A172 (cell line): ENCODE results near the gene TTBK2. TPM values are rescaled to one million over a fixed set of nuclear protein-coding genes. Genes with fewer than 3 reads are reported as not detected.
A peak's percentile ranks its signal among the peaks of the same experiment; 100 is the strongest.
"Not testable (repeated sequence)": the region's sequence is repeated elsewhere in the genome, so short reads cannot be mapped to it uniquely, and the experiment has no call there.

Experiments used
- DNase-seq: peaks from one replicate; pipeline ENCODE4 v3.0.0-alpha.2; 2015; ENCODE audit warnings: low spot score
- total RNA-seq: library from RNA; depleted of rRNA; stranded (reverse); fragments of >200 nt; shearing (Covaris generic); gene quantifications from 2 replicates; pipeline ENCODE4 v1.2.3, GENCODE V29; 2014

TTBK2 gene
- total RNA-seq, 1 experiment from 2014 or later = 17.0 TPM

- DNase-seq = not testable (repeated sequence)
Observed at GRCh38 chr15:42764154-42764731, 156.3 kb downstream of the TTBK2 start.

GRCh38 chr15:42761813-42762212 is 158.8 kb downstream of the TTBK2 start:
- DNase-seq = not testable (repeated sequence)

- DNase-seq = no peak
Observed at GRCh38 chr15:42760759-42761158, 159.8 kb downstream of the TTBK2 start.

- no peak for DNase-seq
Observed at GRCh38 chr15:42759093-42759492, 161.5 kb downstream of the TTBK2 start.

GRCh38 chr15:42750306-42750705 is 170.3 kb downstream of the TTBK2 start:
- DNase-seq = no peak

GRCh38 chr15:42749266-42749665 is 171.3 kb downstream of the TTBK2 start:
- DNase-seq = no peak

- DNase-seq = no peak
Observed at GRCh38 chr15:42744195-42744594, 176.4 kb downstream of the TTBK2 start.

GRCh38 chr15:42742149-42742548 is 178.4 kb downstream of the TTBK2 start:
- DNase-seq = no peak

- no peak for DNase-seq
Observed at GRCh38 chr15:42741710-42742109, 178.9 kb downstream of the TTBK2 start.

- DNase-seq = peak; percentile 24
Observed at GRCh38 chr15:42737529-42738328, 182.8 kb downstream of the TTBK2 start.

GRCh38 chr15:42736793-42737528 is 183.6 kb downstream of the TTBK2 start, which contains the start of gene CDAN1:
CDAN1 (minus strand) TSS chr15:42737128; CDS start chr15:42737102, 26 bp downstream.
- DNase-seq = peak; percentile 63

GRCh38 chr15:42736178-42736792 is 184.3 kb downstream of the TTBK2 start:
- DNase-seq = no peak

- no peak for DNase-seq
Observed at GRCh38 chr15:42735382-42736165, 185.0 kb downstream of the TTBK2 start.

- DNase-seq = no peak
Observed at GRCh38 chr15:42734076-42734672, 186.4 kb downstream of the TTBK2 start.

GRCh38 chr15:42733027-42733426 is 187.6 kb downstream of the TTBK2 start:
- DNase-seq = no peak

GRCh38 chr15:42732095-42732827 is 188.3 kb downstream of the TTBK2 start:
- DNase-seq = no peak

GRCh38 chr15:42731461-42731860 is 189.1 kb downstream of the TTBK2 start:
- no peak for DNase-seq

- DNase-seq = no peak
Observed at GRCh38 chr15:42730536-42730935, 190.0 kb downstream of the TTBK2 start.

- DNase-seq = no peak
Observed at GRCh38 chr15:42730135-42730534, 190.4 kb downstream of the TTBK2 start.

- DNase-seq = no peak
Observed at GRCh38 chr15:42729409-42729808, 191.2 kb downstream of the TTBK2 start.
